K562 (cell line): ENCODE measurements around the gene IRF9. TPM values are rescaled to one million over a fixed set of nuclear protein-coding genes. Genes with fewer than 3 reads are reported as not detected.

ENCODE experiments used
- CBFB ChIP-seq: sonication (generic); formaldehyde crosslinking; IDR thresholded peaks from 2 replicates; pipeline ENCODE4 v1.4.0; 2020; ENCODE audit warnings: mild to moderate bottlenecking, missing genetic modification reagents
- CHD7 ChIP-seq: fragments of 200-600 bp; sonication (generic); IDR thresholded peaks from one replicate; pipeline ENCODE4 v1.6.1; 2012; ENCODE audit warnings: mild to moderate bottlenecking, low read depth, low read length, inconsistent platforms
- GABPB2 ChIP-seq: fragments of 250-450 bp; sonication (Bioruptor Pico); conservative IDR thresholded peaks from 2 replicates; pipeline ENCODE4 v1.5.1; 2021; ENCODE audit warnings: mild to moderate bottlenecking
- GATAD2A ChIP-seq: fragments of 450-650 bp; IDR thresholded peaks from 2 replicates; pipeline ENCODE4 v1.6.1; 2017
- HOMEZ ChIP-seq: fragments of 250-450 bp; sonication (Bioruptor Pico); IDR thresholded peaks from 2 replicates; pipeline ENCODE4 v1.4.0; 2020; ENCODE audit warnings: mild to moderate bottlenecking, moderate library complexity
- LCOR ChIP-seq: sonication (generic); formaldehyde crosslinking; IDR thresholded peaks from 2 replicates; pipeline ENCODE4 v1.8.0; 2022; ENCODE audit warnings: mild to moderate bottlenecking, missing genetic modification reagents
- MEF2A ChIP-seq: IDR thresholded peaks from 2 replicates; pipeline ENCODE4 v1.6.1; 2011; ENCODE audit warnings: low read depth, mild to moderate bottlenecking, low read length, moderate library complexity; ENCODE audit not compliant: control insufficient read depth
- MYNN ChIP-seq, 2 experiments: sonication (generic); formaldehyde crosslinking in 1 of 2; IDR thresholded peaks; 2 replicates each; pipeline versions ENCODE4 v1.5.0 to v1.6.1; 2016 to 2020; ENCODE audit warnings: antibody characterized with exemption in 1 of 2, missing genetic modification reagents in 1 of 2
- PHB2 ChIP-seq: fragments of 450-650 bp; IDR thresholded peaks from 2 replicates; pipeline ENCODE4 v1.6.1; 2017; ENCODE audit warnings: low read depth
- RFX7 ChIP-seq: fragments of 250-450 bp; sonication (Bioruptor Pico); IDR thresholded peaks from 2 replicates; pipeline ENCODE4 v1.5.1; 2021; ENCODE audit warnings: mild to moderate bottlenecking
- ZNF239 ChIP-seq: fragments of 250-450 bp; sonication (Bioruptor Pico); IDR thresholded peaks from 2 replicates; pipeline ENCODE4 v1.4.0; 2020; ENCODE audit warnings: mild to moderate bottlenecking
- ZNF696 ChIP-seq: fragments of 250-450 bp; sonication (Bioruptor Pico); conservative IDR thresholded peaks from 2 replicates; pipeline ENCODE4 v1.4.0; 2020; ENCODE audit warnings: mild to moderate bottlenecking, moderate library complexity
- polyA plus RNA-seq, 8 experiments: library from polyadenylated mRNA; depleted of rRNA in 4 of 8; stranded (reverse) in 5 of 8; unstranded in 3 of 8; fragments of >200 nt; fragmentation: Nextera tagmentation in 2 of 8; fragmentation: Illumina TruSeq in 1 of 8; extraction: Ambion mirVana in 2 of 8; extraction: Trizol in 1 of 8; gene quantifications; 2 replicates each; pipeline versions ENCODE4 v1.2.1 to v1.2.3, GENCODE V29; 2011 to 2014; ENCODE audit warnings: inconsistent platforms in 1 of 8, missing spikeins in 1 of 8
- total RNA-seq, 7 experiments: library from RNA; depleted of rRNA in 6 of 7; stranded (reverse); fragments of >200 nt in 6 of 7; fragmentation: Illumina TruSeq in 2 of 7; extraction: Trizol in 2 of 7; gene quantifications; 2 replicates each; pipeline versions ENCODE4 v1.2.1 to v1.2.3, GENCODE V29; 2011 to 2021; ENCODE audit warnings: low replicate concordance in 1 of 7
- TF ChIP-seq, protein P1 (sequence below): fragments of 250-450 bp; sonication (Bioruptor Pico); IDR thresholded peaks from 2 replicates; pipeline ENCODE4 v1.8.0; 2022; ENCODE audit warnings: moderate library complexity, mild to moderate bottlenecking, inconsistent platforms

IRF9 gene
- total and polyA plus RNA-seq, 9 of the 15 experiments (the other 6 are each of a cell fraction or from before 2014, with no cell fraction given), result 0.79 to 14.8 (median 6.1) TPM

- TF ChIP-seq CHD7, result no peak
- no peak for TF ChIP-seq MYNN (IDR thresholded peaks at IDR 0.05)
- TF ChIP-seq MYNN (CRISPR knock-in tag; IDR thresholded peaks at IDR 0.05), result no peak
- TF ChIP-seq LCOR (CRISPR knock-in tag), result no peak
- no peak for TF ChIP-seq GATAD2A
- no peak for TF ChIP-seq ZNF696 (CRISPR knock-in tag)
- TF ChIP-seq, protein P1, sequence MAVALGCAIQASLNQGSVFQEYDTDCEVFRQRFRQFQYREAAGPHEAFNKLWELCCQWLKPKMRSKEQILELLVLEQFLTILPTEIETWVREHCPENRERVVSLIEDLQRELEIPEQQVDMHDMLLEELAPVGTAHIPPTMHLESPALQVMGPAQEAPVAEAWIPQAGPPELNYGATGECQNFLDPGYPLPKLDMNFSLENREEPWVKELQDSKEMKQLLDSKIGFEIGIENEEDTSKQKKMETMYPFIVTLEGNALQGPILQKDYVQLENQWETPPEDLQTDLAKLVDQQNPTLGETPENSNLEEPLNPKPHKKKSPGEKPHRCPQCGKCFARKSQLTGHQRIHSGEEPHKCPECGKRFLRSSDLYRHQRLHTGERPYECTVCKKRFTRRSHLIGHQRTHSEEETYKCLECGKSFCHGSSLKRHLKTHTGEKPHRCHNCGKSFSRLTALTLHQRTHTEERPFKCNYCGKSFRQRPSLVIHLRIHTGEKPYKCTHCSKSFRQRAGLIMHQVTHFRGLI (CRISPR knock-in tag), result no peak
- no peak for TF ChIP-seq CBFB (CRISPR knock-in tag)
- no peak for TF ChIP-seq GABPB2 (CRISPR knock-in tag)
- no peak for TF ChIP-seq HOMEZ (CRISPR knock-in tag)
- no peak for TF ChIP-seq MEF2A
- TF ChIP-seq ZNF239, result no peak; the same call in 1 of the 2 replicates
- no peak for TF ChIP-seq RFX7
- no peak for TF ChIP-seq PHB2
Observed at GRCh38 chr14:24212924-24213865, 52.1 kb downstream of the IRF9 start, which contains the start of gene CHMP4A (continued).
